HEK293 (cell line): Measurements from ENCODE around the gene QRICH2.

Experiments
- GLI4 ChIP-seq: fragments of 450-650 bp; formaldehyde crosslinking; IDR thresholded peaks from 2 replicates; pipeline ENCODE4 v1.5.1; 2016; ENCODE audit warnings: missing biosample characterization, missing genetic modification characterization
- KLF9 ChIP-seq: fragments of 450-650 bp; formaldehyde crosslinking; IDR thresholded peaks from 2 replicates; pipeline ENCODE4 v1.5.1; 2016; ENCODE audit warnings: missing biosample characterization, missing genetic modification characterization, low read depth
- YY1 ChIP-seq: fragments of 450-650 bp; formaldehyde crosslinking; IDR thresholded peaks from 2 replicates; pipeline ENCODE4 v1.5.1; 2018; ENCODE audit warnings: missing biosample characterization, missing genetic modification characterization
- ZBTB21 ChIP-seq: fragments of 450-650 bp; formaldehyde crosslinking; IDR thresholded peaks from 2 replicates; pipeline ENCODE4 v1.5.1; 2017; ENCODE audit warnings: missing biosample characterization, missing genetic modification characterization
- ZBTB7A ChIP-seq: fragments of 450-650 bp; formaldehyde crosslinking; IDR thresholded peaks from 2 replicates; pipeline ENCODE4 v1.5.1; 2016; ENCODE audit warnings: low read depth, missing biosample characterization, missing genetic modification characterization
- ZFP69B ChIP-seq: fragments of 450-650 bp; formaldehyde crosslinking; IDR thresholded peaks from 2 replicates; pipeline ENCODE4 v1.5.1; 2016; ENCODE audit warnings: missing biosample characterization, missing genetic modification characterization
- ZNF18 ChIP-seq: fragments of 450-650 bp; formaldehyde crosslinking; IDR thresholded peaks from 2 replicates; pipeline ENCODE4 v1.5.1; 2016; ENCODE audit warnings: missing biosample characterization, missing genetic modification characterization
- ZNF37A ChIP-seq: fragments of 450-650 bp; IDR thresholded peaks from 2 replicates; pipeline ENCODE4 v1.5.1; 2018; ENCODE audit warnings: missing biosample characterization, missing genetic modification characterization
- ZNF626 ChIP-seq: fragments of 450-650 bp; sonication (Bioruptor Pico); formaldehyde crosslinking; IDR thresholded peaks from 2 replicates; pipeline ENCODE4 v1.5.1; 2018; ENCODE audit warnings: missing biosample characterization, missing genetic modification characterization, inconsistent platforms
- ZNF777 ChIP-seq: fragments of 450-650 bp; formaldehyde crosslinking; IDR thresholded peaks from 2 replicates; pipeline ENCODE4 v1.5.1; 2017; ENCODE audit warnings: missing biosample characterization, missing genetic modification characterization, borderline replicate concordance
- TF ChIP-seq, protein P1 (sequence below): fragments of 450-650 bp; formaldehyde crosslinking; IDR thresholded peaks from 2 replicates; pipeline ENCODE4 v1.5.1; 2016; ENCODE audit warnings: missing biosample characterization, missing genetic modification characterization
- TF ChIP-seq, protein P2 (sequence below): fragments of 450-650 bp; formaldehyde crosslinking; IDR thresholded peaks from 2 replicates; pipeline ENCODE4 v1.5.1; 2016; ENCODE audit warnings: missing biosample characterization, missing genetic modification characterization
- TF ChIP-seq, protein P3 (sequence below): fragments of 450-650 bp; formaldehyde crosslinking; IDR thresholded peaks from 2 replicates; pipeline ENCODE4 v1.5.1; 2016; ENCODE audit warnings: missing biosample characterization, missing genetic modification characterization, low read depth

DNA sequence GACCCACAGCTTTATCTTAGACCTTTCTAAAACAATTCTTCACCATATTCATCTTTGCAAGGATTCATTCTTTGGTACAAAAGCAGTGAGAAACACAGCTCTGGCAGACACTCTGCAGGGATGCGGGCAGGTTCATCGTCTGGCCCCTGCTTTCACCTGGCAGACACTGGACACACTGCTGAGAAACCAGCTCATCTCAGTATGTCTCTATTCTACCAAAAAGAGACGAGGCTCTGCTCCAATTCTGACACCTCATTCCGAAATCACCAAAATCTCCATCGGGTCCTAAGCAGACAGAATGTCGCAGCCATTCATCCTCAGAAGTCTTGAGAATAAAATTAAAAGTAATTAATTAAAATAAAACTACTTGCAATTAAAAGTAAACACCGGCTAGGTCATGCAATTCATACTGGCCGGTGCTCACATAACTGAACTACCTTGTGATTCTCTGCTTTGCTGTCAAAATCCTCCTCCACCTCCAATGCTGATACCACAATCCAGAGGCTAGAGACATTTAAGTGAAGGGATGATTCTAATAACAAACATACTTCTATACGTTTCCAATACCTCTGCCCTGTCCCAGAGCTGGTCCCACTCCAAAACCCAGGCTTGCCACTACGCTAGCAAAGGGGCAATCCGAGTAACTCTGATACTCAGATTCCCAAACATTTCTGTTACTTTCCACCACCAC, 69.1 kb downstream of the QRICH2 start:
- TF ChIP-seq ZNF37A (tag by site-specific recombination) = no peak
- no peak for TF ChIP-seq ZNF18 (tag by site-specific recombination)
- no peak for TF ChIP-seq GLI4 (tag by site-specific recombination)
- no peak for TF ChIP-seq ZFP69B (tag by site-specific recombination)
- TF ChIP-seq YY1 (tag by site-specific recombination) = no peak
- TF ChIP-seq, protein P1, sequence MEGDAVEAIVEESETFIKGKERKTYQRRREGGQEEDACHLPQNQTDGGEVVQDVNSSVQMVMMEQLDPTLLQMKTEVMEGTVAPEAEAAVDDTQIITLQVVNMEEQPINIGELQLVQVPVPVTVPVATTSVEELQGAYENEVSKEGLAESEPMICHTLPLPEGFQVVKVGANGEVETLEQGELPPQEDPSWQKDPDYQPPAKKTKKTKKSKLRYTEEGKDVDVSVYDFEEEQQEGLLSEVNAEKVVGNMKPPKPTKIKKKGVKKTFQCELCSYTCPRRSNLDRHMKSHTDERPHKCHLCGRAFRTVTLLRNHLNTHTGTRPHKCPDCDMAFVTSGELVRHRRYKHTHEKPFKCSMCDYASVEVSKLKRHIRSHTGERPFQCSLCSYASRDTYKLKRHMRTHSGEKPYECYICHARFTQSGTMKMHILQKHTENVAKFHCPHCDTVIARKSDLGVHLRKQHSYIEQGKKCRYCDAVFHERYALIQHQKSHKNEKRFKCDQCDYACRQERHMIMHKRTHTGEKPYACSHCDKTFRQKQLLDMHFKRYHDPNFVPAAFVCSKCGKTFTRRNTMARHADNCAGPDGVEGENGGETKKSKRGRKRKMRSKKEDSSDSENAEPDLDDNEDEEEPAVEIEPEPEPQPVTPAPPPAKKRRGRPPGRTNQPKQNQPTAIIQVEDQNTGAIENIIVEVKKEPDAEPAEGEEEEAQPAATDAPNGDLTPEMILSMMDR (tag by site-specific recombination) = no peak
- TF ChIP-seq, protein P2, sequence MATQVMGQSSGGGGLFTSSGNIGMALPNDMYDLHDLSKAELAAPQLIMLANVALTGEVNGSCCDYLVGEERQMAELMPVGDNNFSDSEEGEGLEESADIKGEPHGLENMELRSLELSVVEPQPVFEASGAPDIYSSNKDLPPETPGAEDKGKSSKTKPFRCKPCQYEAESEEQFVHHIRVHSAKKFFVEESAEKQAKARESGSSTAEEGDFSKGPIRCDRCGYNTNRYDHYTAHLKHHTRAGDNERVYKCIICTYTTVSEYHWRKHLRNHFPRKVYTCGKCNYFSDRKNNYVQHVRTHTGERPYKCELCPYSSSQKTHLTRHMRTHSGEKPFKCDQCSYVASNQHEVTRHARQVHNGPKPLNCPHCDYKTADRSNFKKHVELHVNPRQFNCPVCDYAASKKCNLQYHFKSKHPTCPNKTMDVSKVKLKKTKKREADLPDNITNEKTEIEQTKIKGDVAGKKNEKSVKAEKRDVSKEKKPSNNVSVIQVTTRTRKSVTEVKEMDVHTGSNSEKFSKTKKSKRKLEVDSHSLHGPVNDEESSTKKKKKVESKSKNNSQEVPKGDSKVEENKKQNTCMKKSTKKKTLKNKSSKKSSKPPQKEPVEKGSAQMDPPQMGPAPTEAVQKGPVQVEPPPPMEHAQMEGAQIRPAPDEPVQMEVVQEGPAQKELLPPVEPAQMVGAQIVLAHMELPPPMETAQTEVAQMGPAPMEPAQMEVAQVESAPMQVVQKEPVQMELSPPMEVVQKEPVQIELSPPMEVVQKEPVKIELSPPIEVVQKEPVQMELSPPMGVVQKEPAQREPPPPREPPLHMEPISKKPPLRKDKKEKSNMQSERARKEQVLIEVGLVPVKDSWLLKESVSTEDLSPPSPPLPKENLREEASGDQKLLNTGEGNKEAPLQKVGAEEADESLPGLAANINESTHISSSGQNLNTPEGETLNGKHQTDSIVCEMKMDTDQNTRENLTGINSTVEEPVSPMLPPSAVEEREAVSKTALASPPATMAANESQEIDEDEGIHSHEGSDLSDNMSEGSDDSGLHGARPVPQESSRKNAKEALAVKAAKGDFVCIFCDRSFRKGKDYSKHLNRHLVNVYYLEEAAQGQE = no peak
- no peak for TF ChIP-seq ZNF777 (tag by site-specific recombination)
- TF ChIP-seq ZNF626 (tag by site-specific recombination) = no peak
- TF ChIP-seq KLF9 (tag by site-specific recombination) = no peak
- TF ChIP-seq, protein P3, sequence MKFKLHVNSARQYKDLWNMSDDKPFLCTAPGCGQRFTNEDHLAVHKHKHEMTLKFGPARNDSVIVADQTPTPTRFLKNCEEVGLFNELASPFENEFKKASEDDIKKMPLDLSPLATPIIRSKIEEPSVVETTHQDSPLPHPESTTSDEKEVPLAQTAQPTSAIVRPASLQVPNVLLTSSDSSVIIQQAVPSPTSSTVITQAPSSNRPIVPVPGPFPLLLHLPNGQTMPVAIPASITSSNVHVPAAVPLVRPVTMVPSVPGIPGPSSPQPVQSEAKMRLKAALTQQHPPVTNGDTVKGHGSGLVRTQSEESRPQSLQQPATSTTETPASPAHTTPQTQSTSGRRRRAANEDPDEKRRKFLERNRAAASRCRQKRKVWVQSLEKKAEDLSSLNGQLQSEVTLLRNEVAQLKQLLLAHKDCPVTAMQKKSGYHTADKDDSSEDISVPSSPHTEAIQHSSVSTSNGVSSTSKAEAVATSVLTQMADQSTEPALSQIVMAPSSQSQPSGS = no peak
- TF ChIP-seq ZBTB21 (tag by site-specific recombination) = no peak
- TF ChIP-seq ZBTB7A (tag by site-specific recombination) = no peak
